CD4-positive, alpha-beta T cell treated with Interleukin-4 for 4 hours (primary cell): ENCODE results near the gene PYM1.
"Not testable (repeated sequence)": the region's sequence is repeated elsewhere in the genome, so short reads cannot be mapped to it uniquely, and the experiment has no call there.

Experiments
- DNase-seq: peaks from one replicate; pipeline ENCODE4 v3.0.0-alpha.2; 2020

The PYM1 gene

DNA sequence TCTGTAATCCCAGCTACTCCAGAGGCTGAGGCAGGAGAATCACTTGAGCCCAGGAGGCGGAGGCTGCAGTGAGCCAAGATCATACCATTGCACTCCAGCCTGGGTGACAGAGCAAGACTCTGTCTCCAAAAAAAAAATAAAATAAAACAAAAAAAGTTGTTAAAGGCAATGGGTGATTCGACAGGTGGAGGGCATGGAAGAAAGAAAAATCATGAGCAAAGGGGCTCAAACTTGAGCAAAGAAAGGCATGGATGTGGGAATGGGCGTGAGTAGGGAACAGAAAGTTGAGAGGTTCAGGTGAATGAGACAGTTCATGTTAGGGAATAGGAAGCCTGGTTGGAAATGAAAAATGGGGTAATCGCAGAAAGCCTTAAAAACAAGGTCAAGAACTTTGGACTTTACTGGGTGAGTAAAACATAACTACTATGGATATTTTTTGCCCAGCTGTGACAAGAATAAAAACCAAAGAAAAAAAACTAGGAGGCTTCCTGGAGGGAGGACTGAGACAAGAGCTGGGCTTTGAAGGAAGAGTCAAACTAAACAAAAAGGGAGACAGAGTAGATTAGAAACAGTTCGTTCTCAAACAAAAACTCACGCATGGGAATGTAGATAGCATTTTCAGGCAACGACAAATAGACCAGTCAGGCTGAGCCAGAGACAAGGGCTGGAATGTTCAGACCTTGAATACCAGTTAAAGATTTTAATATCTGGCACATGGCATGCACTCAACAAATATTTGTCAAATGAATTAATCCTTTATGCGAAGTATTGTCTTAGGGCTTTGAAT lies 18.8 kb downstream of the PYM1 start:
- DNase-seq = no peak

GRCh38 chr12:55906056-55906455 lies 21.6 kb downstream of the PYM1 start:
- no peak for DNase-seq

- no peak for DNase-seq
These were observed 25.7 kb downstream of the PYM1 start for GRCh38 chr12:55901881-55902490.

DNA sequence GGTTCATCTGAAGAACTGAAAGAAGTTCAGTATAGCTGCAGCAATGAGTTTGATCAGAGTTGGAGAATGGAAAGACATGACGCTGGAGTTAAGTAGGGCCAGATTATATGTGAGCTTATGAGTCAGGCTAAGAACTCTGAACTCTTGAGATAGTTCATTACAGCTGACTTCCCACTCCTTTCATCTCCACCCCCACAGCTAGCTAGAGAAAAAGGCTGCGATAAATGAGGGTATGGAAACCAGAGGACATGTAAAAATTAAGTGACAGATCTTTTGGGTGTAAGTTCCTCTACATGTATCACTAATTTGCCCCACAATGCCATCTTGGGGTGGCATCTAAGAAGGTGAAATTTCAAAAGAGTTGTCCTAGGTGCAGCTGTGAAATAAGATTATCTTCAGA lies 28.6 kb downstream of the PYM1 start:
- DNase-seq = no peak

DNA sequence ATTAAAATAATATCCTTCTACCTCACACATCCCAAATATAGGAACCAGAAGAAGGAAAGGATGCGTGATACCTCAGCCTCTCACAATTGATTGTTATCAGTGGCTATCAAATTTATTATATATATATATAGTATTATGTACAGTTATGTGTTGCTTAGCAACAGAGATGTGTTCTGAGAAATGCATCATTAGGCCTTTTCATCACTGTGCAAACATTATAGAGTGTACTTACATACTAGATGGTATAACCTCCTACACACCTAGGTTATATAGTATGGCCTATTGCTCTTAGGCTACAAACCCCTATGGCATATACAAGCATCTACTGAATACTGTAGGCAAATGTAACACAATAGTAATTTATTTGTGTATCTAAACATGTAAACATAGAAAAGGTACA lies 34.0 kb downstream of the PYM1 start:
- no peak for DNase-seq

DNA sequence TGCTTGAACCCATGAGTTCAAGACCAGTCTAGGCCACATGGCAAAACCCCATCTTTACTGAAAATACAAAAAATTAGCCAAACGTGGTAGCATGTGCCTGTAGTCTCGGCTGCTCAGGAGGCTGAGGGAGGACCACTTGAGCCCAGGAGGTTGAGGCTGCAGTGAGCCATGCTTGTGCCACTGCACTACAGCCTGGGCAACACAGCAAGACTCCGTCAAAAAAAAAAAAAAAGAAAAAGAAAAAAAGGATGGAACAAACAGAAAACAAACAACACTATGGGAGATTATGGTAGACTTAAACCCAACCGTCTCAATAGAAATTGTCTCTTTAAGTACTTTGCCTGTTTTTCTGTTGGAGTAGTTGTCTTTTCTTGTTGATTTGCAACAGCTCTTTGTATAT lies 36.4 kb downstream of the PYM1 start:
- no peak for DNase-seq

- no peak for DNase-seq
These were observed 42.6 kb downstream of the PYM1 start for GRCh38 chr12:55885113-55885512.

DNA sequence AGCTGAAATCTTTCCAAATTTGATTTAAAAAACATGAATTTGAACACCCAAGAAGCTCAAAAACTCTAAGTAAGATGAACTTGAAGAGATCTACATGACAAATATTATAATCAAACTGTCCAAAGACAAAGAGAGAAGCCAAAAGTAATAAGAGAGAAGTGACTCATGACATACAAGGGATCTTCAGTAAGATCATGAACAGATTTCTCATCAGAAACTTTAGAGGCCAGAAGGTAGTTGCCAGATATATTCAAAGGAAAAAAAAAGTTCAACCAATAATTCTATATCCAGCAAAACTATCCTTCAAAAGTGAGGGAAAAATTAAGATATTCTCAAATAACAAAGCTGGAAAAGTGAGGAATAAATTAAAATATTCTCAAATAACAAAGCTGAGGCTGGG lies 49.9 kb downstream of the PYM1 start:
- no peak for DNase-seq

- DNase-seq = no peak
These were observed 51.8 kb downstream of the PYM1 start for GRCh38 chr12:55875704-55876467.

DNA sequence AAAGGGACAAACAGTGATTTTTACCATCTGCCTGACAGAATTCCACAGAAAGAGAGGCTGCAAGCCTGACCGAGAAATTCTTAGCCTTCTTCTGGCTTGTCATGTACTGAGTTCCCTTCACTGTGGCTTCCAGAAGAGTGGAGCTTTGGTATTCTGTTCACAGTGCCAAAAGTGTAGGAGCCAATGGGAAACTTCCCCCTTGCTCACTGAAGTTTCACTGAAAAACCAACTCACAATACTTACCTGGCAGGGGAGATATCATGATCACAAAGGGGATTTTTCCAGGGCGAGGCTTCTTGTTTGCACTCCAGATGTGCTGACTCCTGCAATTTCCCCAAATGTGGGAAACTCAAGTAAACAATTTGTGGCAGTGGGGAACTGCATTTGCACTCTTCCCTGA lies 53.3 kb downstream of the PYM1 start:
- no peak for DNase-seq

GRCh38 chr12:55866454-55867004 lies 61.2 kb downstream of the PYM1 start:
- not testable (repeated sequence) for DNase-seq

DNA sequence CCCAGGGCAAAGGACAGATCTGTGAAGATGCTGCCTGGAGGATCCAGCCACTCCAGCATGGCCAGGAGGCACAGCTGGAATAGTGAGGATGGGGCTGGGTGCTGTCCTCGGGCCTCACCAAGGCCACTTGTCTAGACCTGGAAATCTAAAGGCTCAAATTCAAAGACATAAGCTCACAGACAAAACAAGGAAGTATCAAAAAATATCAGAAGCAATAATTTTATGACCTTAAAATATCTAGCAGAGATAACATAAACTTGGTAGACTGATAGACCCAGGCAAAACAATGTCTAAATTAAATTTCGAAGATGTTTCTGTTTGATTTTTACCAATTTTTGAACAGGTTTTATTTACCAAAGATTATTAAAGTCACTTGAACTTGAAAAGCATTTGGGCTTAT lies 62.4 kb downstream of the PYM1 start:
- no peak for DNase-seq

- not testable (repeated sequence) for DNase-seq
These were observed 64.8 kb downstream of the PYM1 start for GRCh38 chr12:55862931-55863330.

DNA sequence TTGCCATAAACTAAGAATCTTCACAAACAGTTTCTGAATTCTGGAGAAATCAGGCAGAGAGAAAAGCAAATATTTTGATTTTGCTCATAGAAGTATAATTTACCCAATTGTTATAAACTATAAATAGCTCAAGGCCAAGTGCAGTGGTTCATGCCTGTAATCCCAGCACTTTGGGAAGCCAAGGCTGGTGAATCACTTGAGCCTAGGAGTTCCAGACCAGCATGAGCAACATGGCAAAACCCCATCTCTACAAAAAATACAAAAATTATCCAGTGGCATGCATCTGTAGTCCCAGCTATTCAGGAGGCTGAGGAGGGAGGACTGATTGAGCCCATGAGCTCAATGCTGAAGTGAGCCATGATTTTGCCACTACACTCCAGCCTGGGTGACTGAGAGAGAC lies 65.4 kb downstream of the PYM1 start:
- DNase-seq = no peak

GRCh38 chr12:55861871-55862270 lies 65.8 kb downstream of the PYM1 start:
- no peak for DNase-seq

GRCh38 chr12:55861396-55861795 lies 66.3 kb downstream of the PYM1 start:
- no peak for DNase-seq

GRCh38 chr12:55852740-55853139 lies 75.0 kb downstream of the PYM1 start:
- DNase-seq = no peak
